Activated CD4-positive, alpha-beta T cell treated with anti-CD3 and anti-CD28 coated beads, Interleukin-2, amount 50 U/mL, for 48 hours (primary cell): Measurements from ENCODE around the gene AGBL1.
A peak's percentile ranks its signal among the peaks of the same experiment; 100 is the strongest.

Experiments
- DNase-seq, 2 experiments: peaks; one replicate each; pipeline ENCODE4 v3.0.0-alpha.2; 2020

Gene AGBL1

GRCh38 chr15:86165265-86166211 lies 85.9 kb downstream of the AGBL1 start:
- DNase-seq: no peak

- no peak for DNase-seq
Measured at GRCh38 chr15:86167841-86168240, 88.2 kb downstream of the AGBL1 start.

GRCh38 chr15:86178845-86179244 lies 99.2 kb downstream of the AGBL1 start:
- DNase-seq: no peak

- DNase-seq: peak; percentile 29 to 39
Measured at GRCh38 chr15:86183596-86184491, 104.2 kb downstream of the AGBL1 start.

GRCh38 chr15:86193716-86194380 lies 114.2 kb downstream of the AGBL1 start:
- no peak for DNase-seq

- no peak for DNase-seq
Measured at GRCh38 chr15:86197770-86198169, 118.1 kb downstream of the AGBL1 start.

GRCh38 chr15:86199467-86200145 lies 119.9 kb downstream of the AGBL1 start:
- no peak for DNase-seq

GRCh38 chr15:86201313-86202008 lies 121.8 kb downstream of the AGBL1 start:
- no peak for DNase-seq

- no peak for DNase-seq
Measured at GRCh38 chr15:86203462-86203861, 123.8 kb downstream of the AGBL1 start.

GRCh38 chr15:86205096-86205495 lies 125.4 kb downstream of the AGBL1 start:
- no peak for DNase-seq

GRCh38 chr15:86213420-86213819 lies 133.7 kb downstream of the AGBL1 start:
- DNase-seq: no peak

GRCh38 chr15:86213888-86214287 lies 134.2 kb downstream of the AGBL1 start:
- DNase-seq: no peak

- no peak for DNase-seq
Measured at GRCh38 chr15:86221119-86221518, 141.4 kb downstream of the AGBL1 start.

- no peak for DNase-seq
Measured at GRCh38 chr15:86229306-86229705, 149.6 kb downstream of the AGBL1 start.

GRCh38 chr15:86229936-86230335 lies 150.3 kb downstream of the AGBL1 start:
- DNase-seq: no peak

- peak; percentile 31 to 35 for DNase-seq
Measured at GRCh38 chr15:86231864-86232721, 152.4 kb downstream of the AGBL1 start.

GRCh38 chr15:86235667-86236066 lies 156.0 kb downstream of the AGBL1 start:
- no peak for DNase-seq

GRCh38 chr15:86236356-86237110 lies 156.9 kb downstream of the AGBL1 start:
- DNase-seq: no peak

- no peak for DNase-seq
Measured at GRCh38 chr15:86237111-86237500, 157.4 kb downstream of the AGBL1 start.
